HepG2 (cell line): ENCODE data around the gene SERPINI1. TPM values are rescaled to one million over a fixed set of nuclear protein-coding genes. Genes with fewer than 3 reads are reported as not detected.

ENCODE experiments used
- ATAC-seq: fragments of 200-7000 bp; cut with Tn5 transposase; 3 replicates; pipeline ENCODE4 v1.9.1; 2020; ENCODE audit warnings: mild to moderate bottlenecking, moderate library complexity
- BruUV-seq: library from RNA; stranded (reverse); fragments of 400-500 nt; replicated peaks from 2 replicates; lab custom pipeline; 2021; lab: Mats Ljungman, UMichigan
- CTCF ChIA-PET: fragments of 300-600 bp; formaldehyde crosslinking; extraction: SDS; loops from one replicate; lab custom pipeline; 2021; ENCODE audit warnings: low total read pairs, inconsistent platforms, low intra/inter-chr PET ratio; lab: Yijun Ruan, JAX
- POLR2A ChIA-PET: fragments of 350-600 bp; sonication (Branson Sonifier 250); formaldehyde crosslinking; loops from one replicate; lab custom pipeline; 2020; ENCODE audit warnings: antibody characterized with exemption, inconsistent platforms; lab: Yijun Ruan, JAX
- DNase-seq: peaks from one replicate; pipeline ENCODE4 v3.0.0-alpha.2; 2015; ENCODE audit warnings: low spot score
- FAIRE-seq: peaks from 3 replicates; lab custom pipeline; 2011; peaks lifted over from hg19 to GRCh38; lab: Jason Lieb, UNC
- H2AFZ ChIP-seq: one replicate; pipeline ENCODE4 v1.6.1; 2011; ENCODE audit warnings: low read length, inconsistent platforms
- H3K27ac ChIP-seq: fragments of 300-600 bp; 3 replicates; pipeline ENCODE4 v1.8.0; 2011; ENCODE audit warnings: mixed run types, mild to moderate bottlenecking, mixed read lengths, low read length, inconsistent platforms; ENCODE audit not compliant: insufficient read depth; ENCODE audit errors: extremely low read length
- H3K27me3 ChIP-seq, 2 experiments: fragments of 200-600 bp in 1 of 2; 2 replicates in 1 of 2; 3 replicates in 1 of 2; pipeline versions ENCODE4 v1.6.0 to v1.8.0; 2011; ENCODE audit warnings: low read length in 2 of 2, mild to moderate bottlenecking in 2 of 2, moderate library complexity in 2 of 2, inconsistent platforms in 1 of 2; ENCODE audit not compliant: insufficient read depth in 2 of 2, control insufficient read depth in 1 of 2
- H3K36me3 ChIP-seq, 2 experiments: fragments of 200-600 bp in 1 of 2; replicated peaks in 1 of 2; 2 replicates in 1 of 2; 3 replicates in 1 of 2; pipeline versions ENCODE4 v1.5.1 to v1.8.0; 2011; ENCODE audit warnings: low read length in 2 of 2, inconsistent platforms in 1 of 2; ENCODE audit not compliant: insufficient read depth in 2 of 2, control insufficient read depth in 1 of 2
- H3K4me1 ChIP-seq: 2 replicates; pipeline ENCODE4 v1.5.1; 2012; ENCODE audit warnings: low read length, inconsistent platforms; ENCODE audit not compliant: insufficient read depth
- H3K4me2 ChIP-seq: 2 replicates; pipeline ENCODE4 v1.6.0; 2011; ENCODE audit warnings: low read depth, low read length, inconsistent platforms
- H3K4me3 ChIP-seq, 3 experiments: fragments of 200-600 bp in 1 of 3; sonication (generic), shearing (Covaris generic) in 1 of 3; replicated peaks in 1 of 3; 2 replicates each; pipeline ENCODE4 v1.5.1; 2011 to 2016; ENCODE audit warnings: low read length in 3 of 3, inconsistent platforms in 2 of 3, low read depth in 2 of 3, mild to moderate bottlenecking in 2 of 3, control low read depth in 1 of 3, mixed read lengths in 1 of 3; ENCODE audit not compliant: insufficient read depth in 1 of 3
- H3K79me2 ChIP-seq: one replicate; pipeline ENCODE4 v1.6.1; 2011; ENCODE audit warnings: low read length, inconsistent platforms; ENCODE audit not compliant: insufficient read depth
- H3K9ac ChIP-seq: 2 replicates; pipeline ENCODE4 v1.6.0; 2011; ENCODE audit warnings: mild to moderate bottlenecking, low read depth, low read length, inconsistent platforms; ENCODE audit not compliant: insufficient read depth
- H3K9me3 ChIP-seq: 2 replicates; pipeline ENCODE4 v1.5.1; 2012; ENCODE audit warnings: mild to moderate bottlenecking, low read length
- H4K20me1 ChIP-seq: 2 replicates; pipeline ENCODE4 v1.6.0; 2011; ENCODE audit warnings: inconsistent platforms, mild to moderate bottlenecking, low read length, moderate library complexity; ENCODE audit not compliant: insufficient read depth
- AGO2 ChIP-seq: fragments of 200-400 bp; formaldehyde crosslinking; optimal IDR thresholded peaks from 2 replicates; pipeline ENCODE3; 2017; ENCODE audit warnings: mild to moderate bottlenecking, low read depth, low read length, moderate library complexity
- BCL6 ChIP-seq: IDR thresholded peaks from 2 replicates; pipeline ENCODE4 v1.6.1; 2016; ENCODE audit warnings: missing genetic modification reagents, missing compliant biosample characterization
- GABPB1 ChIP-seq: IDR thresholded peaks from 2 replicates; pipeline ENCODE4 v1.6.1; 2016; ENCODE audit warnings: mild to moderate bottlenecking, missing genetic modification reagents, moderate library complexity, missing compliant biosample characterization
- HNRNPUL1 ChIP-seq: fragments of 200-400 bp; formaldehyde crosslinking; IDR thresholded peaks from 2 replicates; pipeline ENCODE4 v1.6.1; 2017; ENCODE audit warnings: low read depth, mild to moderate bottlenecking, low read length, moderate library complexity
- JUND ChIP-seq: sonication (generic); formaldehyde crosslinking; IDR thresholded peaks from 2 replicates; pipeline ENCODE4 v1.8.0; 2022; ENCODE audit warnings: mild to moderate bottlenecking, missing genetic modification reagents
- KLF16 ChIP-seq, 2 experiments: sonication (generic) in 1 of 2; formaldehyde crosslinking in 1 of 2; IDR thresholded peaks; 2 replicates each; pipeline versions ENCODE4 v1.6.1 to v1.8.0; 2016 to 2023; ENCODE audit warnings: missing genetic modification reagents in 2 of 2, missing compliant biosample characterization in 1 of 2
- MAZ ChIP-seq, 2 experiments: sonication (generic) in 1 of 2; formaldehyde crosslinking in 1 of 2; IDR thresholded peaks; 2 replicates each; pipeline versions ENCODE4 v1.5.0 to v1.6.1; 2012 to 2020; ENCODE audit warnings: low read depth in 2 of 2, mild to moderate bottlenecking in 2 of 2, borderline replicate concordance in 1 of 2, improper control_type of control experiment in 1 of 2, low read length in 1 of 2, missing genetic modification reagents in 1 of 2, moderate library complexity in 1 of 2
- MLLT10 ChIP-seq: sonication (generic); formaldehyde crosslinking; IDR thresholded peaks from 2 replicates; pipeline ENCODE4 v1.4.0; 2020; ENCODE audit warnings: missing genetic modification reagents
- NFYB ChIP-seq: sonication (generic); formaldehyde crosslinking; IDR thresholded peaks from 2 replicates; pipeline ENCODE4 v1.4.0; 2020; ENCODE audit warnings: missing genetic modification reagents
- NFYC ChIP-seq: IDR thresholded peaks from 2 replicates; pipeline ENCODE4 v1.6.1; 2016; ENCODE audit warnings: missing genetic modification reagents, missing compliant biosample characterization
- POLR2AphosphoS5 ChIP-seq: IDR thresholded peaks from 2 replicates; pipeline ENCODE4 v1.6.1; 2012; ENCODE audit warnings: low read depth, low read length
- SMAD3 ChIP-seq: sonication (generic); formaldehyde crosslinking; IDR thresholded peaks from 2 replicates; pipeline ENCODE4 v1.4.0; 2020; ENCODE audit warnings: missing genetic modification reagents
- ZBTB26 ChIP-seq: IDR thresholded peaks from 2 replicates; pipeline ENCODE4 v1.6.1; 2016; ENCODE audit warnings: missing compliant biosample characterization, missing genetic modification reagents, borderline replicate concordance
- ZKSCAN1 ChIP-seq: fragments of 150-350 bp; IDR thresholded peaks from 2 replicates; pipeline ENCODE4 v1.6.1; 2014; ENCODE audit warnings: low read length
- ZNF253 ChIP-seq: sonication (generic); formaldehyde crosslinking; IDR thresholded peaks from 2 replicates; pipeline ENCODE4 v1.8.0; 2022; ENCODE audit warnings: mild to moderate bottlenecking, missing genetic modification reagents, borderline replicate concordance
- ZNF350 ChIP-seq: sonication (generic); formaldehyde crosslinking; IDR thresholded peaks from 2 replicates; pipeline ENCODE4 v1.4.0; 2020; ENCODE audit warnings: mild to moderate bottlenecking, low read depth, missing genetic modification reagents, borderline replicate concordance
- ZNF766 ChIP-seq: sonication (generic); formaldehyde crosslinking; IDR thresholded peaks from 2 replicates; pipeline ENCODE4 v1.5.0; 2020; ENCODE audit warnings: missing genetic modification reagents, borderline replicate concordance
- ZNF788 ChIP-seq: sonication (generic); formaldehyde crosslinking; IDR thresholded peaks from 2 replicates; pipeline ENCODE4 v1.5.0; 2020; ENCODE audit warnings: mild to moderate bottlenecking, missing genetic modification reagents, borderline replicate concordance
- ZSCAN21 ChIP-seq: sonication (generic); formaldehyde crosslinking; IDR thresholded peaks from 2 replicates; pipeline ENCODE4 v1.8.0; 2022; ENCODE audit warnings: mild to moderate bottlenecking, missing genetic modification reagents, moderate library complexity, borderline replicate concordance
- WGBS: methylation state at CpG from one replicate; pipeline ENCODE4 v1.1.6; 2017; ENCODE audit warnings: low lambda C conversion rate; 5-methylcytosine and 5-hydroxymethylcytosine counted together
- in situ Hi-C: cut with HindIII; loops from 2 replicates; pipeline ENCODE4 v1.10.0; 2017; ENCODE audit warnings: low pct_unique_long_range_greater_than_20kb; ENCODE audit not compliant: extremely low pct_ligation_motif_present
- intact Hi-C: fragments of 100-400 bp; cut with micrococcal nuclease; formaldehyde crosslinking; loops from one replicate; pipeline ENCODE4 v1.10.0; 2022; ENCODE audit not compliant: unreplicated experiment
- polyA plus RNA-seq, 8 experiments: library from polyadenylated mRNA; depleted of rRNA in 3 of 8; stranded (reverse) in 7 of 8; unstranded in 1 of 8; fragments of >200 nt; fragmentation: Illumina TruSeq in 4 of 8; extraction: Trizol in 4 of 8; gene quantifications; 2 replicates each; pipeline versions ENCODE4 v1.2.1 to v1.2.3, GENCODE V29; 2011 to 2016; ENCODE audit warnings: low read depth in 4 of 8, missing spikeins in 1 of 8, mixed read lengths in 1 of 8; ENCODE audit not compliant: insufficient read depth in 1 of 8
- total RNA-seq, 5 experiments: library from RNA; depleted of rRNA; stranded (reverse); fragments of >200 nt; fragmentation: Illumina TruSeq; extraction: Trizol; gene quantifications; 2 replicates each; pipeline ENCODE4 v1.2.3, GENCODE V29; 2016; ENCODE audit warnings: low read depth in 1 of 5

Gene SERPINI1
- total and polyA plus RNA-seq, 2 of the 13 experiments (the other 11 are each of a cell fraction or from before 2014, with no cell fraction given): 14.7 to 58.0 TPM

GRCh38 chr3:167734498-167735232, 856 bp upstream of the SERPINI1 start, which contains the start of gene PDCD10:
Gene PDCD10, minus strand, starts transcription at chr3:167734892. Its CDS starts 14,735 bp downstream, at chr3:167720157.
- peaks cover 68% of the 10 kb centered on the region for H3K79me2 ChIP-seq
- ChIA-PET CTCF (no interaction called here), POLR2A (interaction anchor here (0.7 to 1.4 kb wide), 5 partner anchors 10 to 147 kb away, joined by 3 to 4 read pairs (median 3); no protein-coding TSS in a partner anchor)
- peak; percentile 87 for FAIRE-seq
- H3K4me2 ChIP-seq: peak within 1 kb of the TSS; percentile 76
- no peaks in the 10 kb centered on the region for H3K36me3 ChIP-seq
- H2AFZ ChIP-seq: peak within 1 kb of the TSS; percentile 88
- H3K27ac ChIP-seq: peak within 1 kb of the TSS; percentile 97
- peaks cover 69% of the 10 kb centered on the region for H3K4me1 ChIP-seq
- peaks cover 0 to 4% of the 10 kb centered on the region in 2 experiments; a peak in 1 of 5 replicates for H3K27me3 ChIP-seq
- ATAC-seq: peak; percentile 92
- no peaks in the 10 kb centered on the region for H3K9me3 ChIP-seq
- H3K4me3 ChIP-seq: peak within 1 kb of the TSS; percentile 95 to 98 (median 98)
- peaks cover 18% of the 10 kb centered on the region for H4K20me1 ChIP-seq
- H3K9ac ChIP-seq: peak within 1 kb of the TSS; percentile 84
- WGBS: 1% methylated on average over 17 of the region's 49 CpGs
- peak; percentile 99 for DNase-seq
- no TSS peak for BruUV-seq
- intact Hi-C loops (loop anchor here (2.0 to 10.0 kb wide), 4 partner anchors 37 to 360 kb away; partner anchors contain the start of gene GOLIM4), in situ Hi-C loops (no loop called here)
- peak; percentile 83 for TF ChIP-seq NFYB (CRISPR knock-in tag)
- TF ChIP-seq AGO2: peak; percentile 39
- TF ChIP-seq GABPB1 (CRISPR knock-in tag): peak; percentile 94
- peak; percentile 59; the same call in 1 of the 2 replicates for TF ChIP-seq ZNF788 (CRISPR knock-in tag)
- TF ChIP-seq ZNF350 (CRISPR knock-in tag): peak; percentile 87; the same call in 1 of the 2 replicates
- TF ChIP-seq SMAD3 (CRISPR knock-in tag): peak; percentile 78; the same call in 1 of the 2 replicates
- 0 out of 2 replicates have a peak, but pooled peaks have one; percentile 70 for TF ChIP-seq ZSCAN21 (CRISPR knock-in tag)
- TF ChIP-seq MAZ (IDR thresholded peaks at IDR 0.05; ENCODE audit: borderline replicate concordance, low read depth, low read length): peak; percentile 81; the same call in 1 of the 2 replicates
- TF ChIP-seq MAZ (CRISPR knock-in tag; IDR thresholded peaks at IDR 0.05; ENCODE audit: low read depth): no peak; the same call in 1 of the 2 replicates
- no peak for TF ChIP-seq ZKSCAN1
- peak in 1 of 2 experiments; percentile 62; a peak in 1 of 4 replicates for TF ChIP-seq KLF16 (CRISPR knock-in tag; IDR thresholded peaks at IDR 0.05)
- peak; percentile 30; the same call in 1 of the 2 replicates for TF ChIP-seq BCL6 (CRISPR knock-in tag)
- TF ChIP-seq ZBTB26 (CRISPR knock-in tag): peak; percentile 17; the same call in 1 of the 2 replicates
- no peak for TF ChIP-seq HNRNPUL1
- peak; percentile 88 for TF ChIP-seq POLR2AphosphoS5
- peak; percentile 37; the same call in 1 of the 2 replicates for TF ChIP-seq ZNF766 (CRISPR knock-in tag)
- peak; percentile 39; the same call in 1 of the 2 replicates for TF ChIP-seq JUND
- TF ChIP-seq ZNF253 (CRISPR knock-in tag): 0 out of 2 replicates have a peak, but pooled peaks have one; percentile 20
- TF ChIP-seq MLLT10 (CRISPR knock-in tag): no peak
- TF ChIP-seq NFYC (CRISPR knock-in tag): peak; percentile 86
